Fibroblast of mammary gland (primary cell): ENCODE results near the gene TRNAU1AP.
"Not testable (repeated sequence)": the region's sequence is repeated elsewhere in the genome, so short reads cannot be mapped to it uniquely, and the experiment has no call there.

Source experiments
- DNase-seq: peaks from one replicate; pipeline ENCODE4 v3.0.0-alpha.2; 2010; ENCODE audit warnings: low read depth
- H3K4me3 ChIP-seq: 2 replicates; pipeline ENCODE4 v1.5.1; 2011; ENCODE audit warnings: low read depth, mild to moderate bottlenecking, low read length, moderate library complexity; ENCODE audit not compliant: control insufficient read depth
- CTCF ChIP-seq: conservative IDR thresholded peaks from 2 replicates; pipeline ENCODE4 v1.5.1; 2011; ENCODE audit warnings: low read depth, low read length, inconsistent platforms; ENCODE audit not compliant: control insufficient read depth, insufficient read depth

Gene TRNAU1AP

GRCh38 chr1:28579401-28579800 lies 26.5 kb downstream of the TRNAU1AP start:
- peak; percentile 19 for DNase-seq
- peak overlapping the region; percentile 99 for H3K4me3 ChIP-seq
- no peak for TF ChIP-seq CTCF

GRCh38 chr1:28580722-28581530 lies 28.0 kb downstream of the TRNAU1AP start:
- no peak for TF ChIP-seq CTCF
- DNase-seq, result peak; percentile 41
- peak overlapping the region; percentile 99 for H3K4me3 ChIP-seq

- peak; percentile 93 for DNase-seq
- peak overlapping the region; percentile 99 for H3K4me3 ChIP-seq
- TF ChIP-seq CTCF, result no peak
These were observed 28.8 kb downstream of the TRNAU1AP start for GRCh38 chr1:28581531-28582247.

GRCh38 chr1:28582248-28582615 lies 29.3 kb downstream of the TRNAU1AP start:
- no peak for TF ChIP-seq CTCF
- peak overlapping the region; percentile 99 for H3K4me3 ChIP-seq
- DNase-seq, result peak; percentile 46

GRCh38 chr1:28586585-28587391 lies 33.9 kb downstream of the TRNAU1AP start:
- DNase-seq, result not testable (repeated sequence)

GRCh38 chr1:28591708-28592320 lies 38.9 kb downstream of the TRNAU1AP start, which contains the start of gene RAB42:
Gene RAB42 (plus strand): TSS chr1:28592265. CDS start chr1:28592512, 247 bp downstream.
- TF ChIP-seq CTCF, result no peak
- DNase-seq, result peak; percentile 27
- peak within 1 kb of the TSS; percentile 54 for H3K4me3 ChIP-seq

More at GRCh38 chr1:28586585-28587391, 33.9 kb downstream of the TRNAU1AP start:
- not testable (repeated sequence) for H3K4me3 ChIP-seq
